Measurements from ENCODE around the gene CMTM7.
"Not testable (repeated sequence)": the region's sequence is repeated elsewhere in the genome, so short reads cannot be mapped to it uniquely, and the experiment has no call there.

Gene CMTM7

DNA sequence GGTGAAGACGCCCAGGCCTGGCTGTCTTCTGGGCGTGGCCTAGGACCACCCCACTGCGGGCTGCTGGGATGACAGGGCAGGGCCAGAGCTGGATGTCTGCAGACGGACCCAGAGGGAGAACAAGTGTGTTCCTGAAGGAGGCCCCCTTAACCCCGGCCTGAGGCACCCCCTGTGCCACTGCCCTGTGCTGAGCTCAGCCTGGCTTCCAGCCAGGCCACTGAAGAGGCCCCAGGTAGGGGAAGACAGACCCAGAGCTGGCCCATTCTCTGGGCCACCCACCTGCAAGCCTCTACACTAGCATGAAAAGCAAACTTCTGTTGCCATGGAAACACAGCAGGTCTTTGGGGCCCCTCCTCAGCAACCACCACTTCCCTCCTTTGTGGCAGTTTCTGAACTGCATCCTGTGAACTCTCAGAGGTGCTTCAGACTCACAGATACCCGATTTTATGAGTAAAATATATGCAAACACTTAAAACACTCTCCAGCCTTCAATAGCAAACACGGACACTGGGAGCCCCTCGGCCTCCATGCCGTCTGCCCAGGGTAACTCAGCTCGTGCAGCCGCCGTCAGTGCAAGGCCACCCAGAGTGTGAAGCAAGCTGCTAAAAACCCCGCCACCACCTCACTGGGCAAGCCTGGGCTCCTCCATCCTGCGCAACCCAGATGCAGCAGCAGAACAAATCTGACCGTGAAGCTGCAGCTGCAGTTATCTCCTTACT lies 68.5 kb downstream of the CMTM7 start:
- peak; percentile 23 for DNase-seq (ENCODE audit: low read depth, low spot score)

DNA sequence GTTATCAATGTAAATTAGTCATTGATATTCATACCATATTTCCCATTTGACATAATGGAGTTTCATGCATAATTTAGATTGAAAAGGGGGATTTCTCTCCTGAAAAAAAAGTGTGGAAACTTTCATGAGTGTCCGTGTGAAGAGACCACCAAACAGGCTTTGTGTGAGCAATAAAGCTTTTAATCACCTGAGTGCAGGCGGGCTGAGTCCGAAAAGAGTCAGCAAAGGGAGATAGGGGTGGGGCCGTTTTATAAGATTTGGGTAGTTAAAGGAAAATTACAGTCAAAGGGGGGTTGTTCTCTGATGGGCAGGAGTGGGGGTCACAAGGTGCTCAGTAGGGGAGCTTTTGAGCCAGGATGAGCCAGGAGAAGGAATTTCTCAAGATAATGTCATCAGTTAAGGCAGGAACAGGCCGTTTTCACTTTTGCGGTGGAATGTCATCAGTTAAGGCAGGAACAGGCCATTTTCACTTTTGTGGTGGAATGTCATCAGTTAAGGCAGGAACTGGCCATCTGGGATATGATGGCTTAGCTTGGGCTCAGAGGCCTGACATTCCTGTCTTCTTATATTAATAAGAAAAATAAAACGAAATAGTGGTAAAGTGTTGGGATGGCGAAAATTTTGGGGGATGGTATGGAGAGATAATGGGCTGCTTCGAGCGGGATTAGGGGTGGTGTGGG lies 69.3 kb downstream of the CMTM7 start:
- not testable (repeated sequence) for DNase-seq (ENCODE audit: low read depth, low spot score)

DNA sequence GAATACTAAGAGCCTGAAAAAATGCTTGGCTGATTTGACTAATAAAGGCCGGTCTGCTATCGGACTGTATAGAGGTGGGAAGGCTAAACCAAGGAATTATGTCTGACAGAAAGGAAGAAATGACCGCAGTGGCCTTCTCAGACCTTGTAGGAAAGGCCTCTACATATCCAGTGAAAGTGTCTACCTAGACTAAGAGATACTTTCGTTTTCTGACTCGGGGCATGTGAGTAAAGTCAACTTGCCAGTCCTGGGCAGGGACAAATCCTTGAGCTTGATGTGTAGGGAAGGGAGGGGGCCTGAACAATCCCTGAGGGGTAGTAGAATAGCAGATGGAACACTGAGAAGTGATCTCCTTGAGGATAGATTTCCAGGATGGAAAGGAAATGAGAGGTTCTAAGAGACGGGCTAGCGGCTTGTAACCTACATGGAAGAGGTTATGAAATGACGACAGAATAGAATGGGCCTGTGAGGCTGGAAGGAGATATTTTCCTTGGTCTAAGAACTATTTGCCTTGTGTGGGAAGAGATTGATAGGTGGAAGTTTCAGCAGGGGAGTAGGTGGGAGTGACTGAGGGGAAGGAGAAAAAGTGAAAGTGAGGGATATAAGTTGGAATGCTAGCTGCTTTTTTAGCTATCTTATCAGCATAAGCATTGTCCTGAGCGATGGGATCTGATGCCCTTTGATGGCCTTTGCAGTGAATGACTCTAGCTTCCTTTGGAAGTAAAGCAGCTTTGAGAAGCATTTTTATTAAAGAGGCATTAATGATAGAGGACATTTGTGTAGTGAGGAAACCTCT lies 70.7 kb downstream of the CMTM7 start:
- not testable (repeated sequence) for DNase-seq (ENCODE audit: low read depth, low spot score)

DNA sequence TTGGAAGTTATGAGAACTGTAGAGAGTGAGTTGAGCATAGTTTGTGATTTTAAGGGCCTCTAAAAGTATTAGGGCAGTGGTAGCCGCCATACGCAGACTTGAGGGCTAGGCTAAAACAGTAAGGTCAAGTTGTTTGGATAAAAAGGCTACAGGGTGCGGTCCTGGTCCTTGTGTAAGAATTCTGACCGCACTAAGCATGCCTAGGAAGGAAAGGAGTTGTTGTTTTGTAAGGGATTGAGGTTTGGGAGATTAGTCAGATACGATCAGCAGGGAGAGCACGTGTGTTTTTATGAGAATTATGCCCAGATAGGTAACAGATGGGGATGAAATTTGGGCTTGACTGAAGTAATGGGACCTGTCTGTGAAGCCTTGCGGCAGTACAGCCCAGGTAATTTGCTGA lies 71.8 kb downstream of the CMTM7 start:
- not testable (repeated sequence) for DNase-seq (ENCODE audit: low read depth, low spot score)

DNA sequence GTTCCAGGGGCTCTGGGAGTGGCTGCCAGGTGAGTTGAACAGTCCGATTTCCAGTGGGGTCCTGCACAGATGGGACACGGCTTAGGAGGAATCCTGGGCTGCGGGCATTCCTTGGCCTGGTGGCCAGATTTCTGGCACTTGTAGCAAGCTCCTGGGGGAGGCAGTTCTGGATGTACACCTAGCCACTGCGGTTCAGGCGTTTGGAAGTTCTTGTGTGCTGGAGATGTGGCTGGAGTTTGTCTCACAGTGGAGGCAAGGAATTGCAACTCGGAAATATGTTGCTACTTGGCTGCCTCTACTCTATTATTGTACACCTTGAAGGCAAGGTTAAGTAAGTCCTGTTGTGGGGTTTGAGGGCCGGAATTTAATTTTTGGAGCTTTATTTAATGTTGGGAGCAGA lies 73.1 kb downstream of the CMTM7 start:
- not testable (repeated sequence) for DNase-seq (ENCODE audit: low read depth, low spot score)

DNA sequence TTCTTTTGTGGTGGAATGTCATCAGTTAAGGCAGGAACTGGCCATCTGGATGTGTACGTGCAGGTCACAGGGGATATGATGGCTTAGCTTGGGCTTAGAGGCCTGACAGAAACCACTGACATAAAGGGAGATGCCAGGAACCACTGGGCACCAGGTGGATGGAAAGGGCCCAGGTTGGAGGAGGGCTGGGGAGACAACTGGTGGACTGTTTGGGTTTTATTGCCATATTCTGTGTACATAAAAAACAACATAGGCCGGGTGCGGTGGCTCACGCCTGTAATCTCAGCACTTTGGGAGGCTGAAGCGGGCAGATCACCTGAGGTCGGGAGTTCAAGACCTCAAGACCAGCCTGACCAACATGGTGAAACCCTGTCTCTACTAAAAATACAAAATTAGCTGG lies 75.2 kb downstream of the CMTM7 start:
- DNase-seq (ENCODE audit: low read depth, low spot score) = not testable (repeated sequence)

DNA sequence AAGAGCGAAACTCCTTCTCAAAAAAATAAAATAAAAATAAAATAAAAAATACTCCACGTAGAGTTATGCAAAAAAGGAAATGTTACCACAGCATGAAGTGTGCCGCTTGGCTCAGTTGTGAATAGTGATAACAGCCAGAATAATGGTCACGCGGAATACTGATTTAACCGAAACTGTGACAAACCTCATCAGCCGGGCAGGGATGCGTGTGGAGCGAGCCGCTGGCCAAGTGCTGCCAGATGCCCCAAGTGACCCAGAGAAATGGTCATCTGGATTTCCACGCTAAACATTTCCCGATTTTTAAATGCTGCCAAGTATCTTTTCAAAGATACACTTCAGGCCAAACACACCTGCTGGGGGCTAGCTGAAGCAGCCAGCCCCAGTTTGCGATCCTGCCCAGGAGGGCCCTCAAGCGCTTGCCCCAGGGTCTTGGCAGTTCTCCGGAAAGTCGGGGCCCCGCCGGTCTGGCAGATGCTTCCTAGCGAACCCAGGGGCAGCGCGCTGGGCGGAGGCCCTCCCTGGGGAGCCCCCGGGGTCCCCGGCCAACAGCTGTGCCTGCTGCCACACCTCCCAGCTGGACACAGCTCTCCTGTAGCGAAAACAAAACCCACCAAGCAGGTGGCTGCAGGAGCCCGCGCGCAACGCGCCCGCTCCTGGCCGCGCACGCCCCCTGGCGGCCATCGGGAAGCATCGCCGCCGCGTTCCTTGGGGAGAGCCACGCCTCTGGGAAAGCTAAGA lies 75.8 kb downstream of the CMTM7 start:
- DNase-seq (ENCODE audit: low read depth, low spot score) = peak; percentile 91

DNA sequence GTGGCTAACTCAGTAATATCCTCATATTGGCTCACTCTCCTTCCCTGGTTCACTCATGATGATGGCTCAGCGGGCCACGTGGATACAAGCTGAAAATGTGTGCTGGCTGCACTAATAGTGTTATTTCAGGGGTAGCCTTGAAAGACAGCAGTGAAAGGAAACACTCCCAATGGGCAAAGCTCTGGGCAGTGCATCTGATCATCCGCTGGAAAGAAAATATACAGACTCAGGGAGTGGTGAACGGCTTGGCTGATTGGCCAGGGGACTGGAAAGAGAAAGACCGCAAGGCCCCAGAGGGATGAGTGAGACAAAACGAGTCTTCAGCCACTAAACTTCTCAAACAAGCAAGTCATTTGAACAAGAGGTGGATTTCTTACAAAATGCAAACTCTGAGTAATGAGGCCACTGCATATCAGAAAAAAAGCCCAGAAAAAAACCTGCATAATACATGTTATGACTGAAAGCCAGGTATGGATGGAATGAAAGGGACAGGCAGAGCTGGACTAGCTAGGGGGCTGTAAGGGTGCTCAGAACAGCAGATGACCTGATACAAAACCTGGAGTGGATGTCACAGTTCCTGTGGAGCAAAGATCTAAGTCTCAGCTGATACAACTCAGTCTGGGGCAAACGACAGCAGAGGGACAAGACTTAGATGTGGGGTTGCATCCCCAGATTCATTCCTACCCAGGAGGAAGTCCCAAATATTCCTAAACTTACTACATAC lies 77.7 kb downstream of the CMTM7 start:
- no peak for DNase-seq (ENCODE audit: low read depth, low spot score)

DNA sequence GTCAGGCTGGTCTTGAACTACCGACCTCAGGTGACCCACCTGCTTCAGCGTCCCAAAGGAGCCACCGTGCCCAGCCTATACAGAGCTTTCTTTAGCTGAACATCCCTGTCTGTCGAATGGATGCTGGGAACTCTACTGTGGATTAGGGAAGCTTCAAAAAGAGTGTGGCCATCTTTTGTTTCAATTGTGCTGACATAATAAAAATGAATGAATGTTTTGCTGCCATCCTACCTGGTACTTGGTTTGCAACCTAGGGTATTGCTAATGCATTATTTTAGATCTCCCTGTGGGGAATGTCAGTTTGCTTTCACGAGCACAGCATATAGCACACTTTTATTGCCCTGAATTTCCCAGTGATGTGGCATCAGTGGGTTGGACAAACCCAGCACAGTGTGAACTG lies 78.7 kb downstream of the CMTM7 start:
- no peak for DNase-seq (ENCODE audit: low read depth, low spot score)

DNA sequence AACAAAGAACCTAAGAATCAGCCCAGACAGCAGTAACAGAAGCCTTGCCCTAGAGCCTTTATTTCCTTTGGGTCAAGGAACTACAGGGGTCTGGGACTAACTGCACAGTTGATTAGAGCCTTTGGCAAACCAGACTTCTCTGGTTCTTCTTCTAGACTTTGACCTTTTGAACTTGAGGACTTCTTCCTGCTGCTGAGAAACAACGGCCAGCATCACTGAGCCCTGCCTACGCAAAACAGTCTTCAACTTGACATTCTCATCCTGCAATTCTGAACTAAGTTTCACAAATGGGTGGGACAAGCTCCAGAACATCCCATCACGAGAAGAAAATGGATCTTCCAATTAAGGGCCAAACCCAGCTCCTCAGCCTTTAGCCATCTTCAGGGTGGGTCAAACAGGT lies 79.6 kb downstream of the CMTM7 start:
- no peak for DNase-seq (ENCODE audit: low read depth, low spot score)

DNA sequence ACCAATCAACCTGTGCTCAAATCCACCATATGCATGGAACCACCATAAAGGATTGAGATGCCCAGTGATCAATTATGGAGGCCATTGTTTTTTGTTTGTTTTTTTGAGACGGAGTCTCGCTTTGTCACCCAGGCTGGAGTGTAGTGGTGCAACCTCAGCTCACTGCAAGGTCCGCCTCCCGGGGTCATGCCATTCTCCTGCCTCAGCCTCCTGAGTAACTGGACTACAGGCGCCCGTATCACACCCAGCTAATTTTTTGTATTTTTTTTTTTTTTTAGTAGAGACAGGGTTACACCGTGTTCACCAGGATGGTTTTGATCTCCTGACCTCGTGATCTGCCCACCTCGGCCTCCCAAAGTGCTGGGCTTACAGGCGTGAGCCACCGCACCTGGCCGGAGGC lies 80.5 kb downstream of the CMTM7 start:
- not testable (repeated sequence) for DNase-seq (ENCODE audit: low read depth, low spot score)

DNA sequence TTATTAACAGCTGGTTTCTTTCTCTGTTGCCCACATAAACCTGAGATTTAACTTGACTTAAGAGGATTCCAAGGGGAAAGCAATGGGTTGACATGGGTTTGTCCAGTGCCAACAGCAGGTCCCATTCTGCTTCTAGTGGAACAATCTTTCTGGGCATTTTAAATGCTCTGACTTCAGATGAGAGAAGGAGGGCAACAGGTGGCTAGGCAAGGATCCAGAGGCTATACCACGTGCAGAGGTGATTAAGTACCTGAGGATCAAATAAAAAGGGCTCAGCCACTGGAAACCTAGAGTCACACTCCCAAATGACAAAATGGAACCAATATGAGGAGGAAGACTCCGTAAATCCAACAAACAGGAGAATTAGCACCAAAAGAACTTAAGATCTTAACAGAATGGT lies 82.5 kb downstream of the CMTM7 start:
- no peak for DNase-seq (ENCODE audit: low read depth, low spot score)

DNA sequence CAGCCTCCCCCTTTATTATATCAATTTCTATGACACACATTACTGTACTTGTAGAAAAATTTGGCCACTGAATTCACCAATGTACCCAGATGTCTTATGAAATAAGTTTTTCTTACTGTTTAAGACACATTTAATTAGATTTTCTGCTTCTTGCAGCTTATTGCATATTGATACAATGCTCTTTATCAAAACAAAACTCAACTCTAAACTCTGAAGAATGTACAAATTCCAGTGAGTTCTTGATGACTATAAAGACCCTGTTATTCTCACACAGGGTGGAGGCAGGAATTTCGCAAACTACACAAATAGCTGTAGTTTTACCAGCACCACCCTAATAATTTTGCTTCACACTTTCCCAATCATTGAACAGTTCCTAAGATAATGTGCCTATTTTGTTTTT lies 89.0 kb downstream of the CMTM7 start:
- DNase-seq (ENCODE audit: low read depth, low spot score) = no peak

DNA sequence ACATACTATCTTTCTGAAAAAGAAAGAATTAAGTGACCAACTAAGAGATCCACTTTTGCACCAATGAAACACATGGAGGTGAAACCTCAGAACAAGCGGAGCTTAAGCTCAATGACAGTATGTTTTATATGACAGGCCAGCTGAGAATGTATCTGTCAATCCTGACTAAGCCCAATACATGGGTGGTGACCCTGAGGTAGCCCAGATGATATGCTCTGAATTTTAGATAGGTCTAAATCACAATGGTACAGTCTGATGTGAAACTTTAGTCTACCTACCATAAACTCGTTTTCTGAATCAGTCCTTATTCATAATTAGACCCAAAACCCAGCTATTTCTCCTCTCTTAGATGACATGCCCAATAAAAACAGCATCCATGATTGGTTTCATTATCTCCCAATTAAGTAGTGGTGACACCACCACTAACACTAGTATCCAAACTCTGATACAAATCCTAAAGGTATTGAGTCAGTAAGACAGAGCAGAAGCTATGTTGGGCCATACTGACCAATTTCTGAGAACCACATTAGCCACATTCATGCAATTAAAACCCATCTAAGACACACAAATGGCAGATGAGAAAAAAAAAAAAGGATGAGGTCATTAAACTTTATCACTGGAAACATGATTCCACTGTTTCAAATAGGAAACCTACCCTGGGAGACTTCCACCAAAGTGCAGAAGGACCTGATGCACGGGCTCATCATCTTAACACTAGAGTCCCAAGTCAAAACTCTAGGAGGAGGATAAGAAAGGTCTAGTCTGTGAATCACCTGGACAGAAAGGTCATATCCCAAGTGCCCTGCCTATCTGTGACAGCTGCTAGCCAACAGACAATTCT lies 90.4 kb downstream of the CMTM7 start:
- DNase-seq (ENCODE audit: low read depth, low spot score) = no peak

DNA sequence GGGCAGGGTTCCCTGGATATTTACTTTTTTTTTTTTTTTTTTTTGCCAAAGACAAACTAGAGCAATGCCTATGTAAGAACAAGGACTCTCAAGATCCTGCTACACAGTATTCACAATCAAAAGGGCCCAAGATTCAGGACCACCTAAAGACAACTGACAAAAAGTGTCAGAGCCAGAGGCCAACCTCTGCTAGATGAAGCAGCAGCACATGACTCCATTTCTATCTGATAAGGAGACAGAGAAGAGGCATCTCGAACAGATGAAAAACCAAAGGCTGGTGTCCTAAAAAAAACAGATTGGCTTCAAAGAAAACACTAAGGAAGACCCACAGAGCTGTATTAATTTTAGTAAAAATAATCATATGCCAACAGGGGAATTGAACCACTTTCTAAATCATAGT lies 91.0 kb downstream of the CMTM7 start:
- no peak for DNase-seq (ENCODE audit: low read depth, low spot score)

DNA sequence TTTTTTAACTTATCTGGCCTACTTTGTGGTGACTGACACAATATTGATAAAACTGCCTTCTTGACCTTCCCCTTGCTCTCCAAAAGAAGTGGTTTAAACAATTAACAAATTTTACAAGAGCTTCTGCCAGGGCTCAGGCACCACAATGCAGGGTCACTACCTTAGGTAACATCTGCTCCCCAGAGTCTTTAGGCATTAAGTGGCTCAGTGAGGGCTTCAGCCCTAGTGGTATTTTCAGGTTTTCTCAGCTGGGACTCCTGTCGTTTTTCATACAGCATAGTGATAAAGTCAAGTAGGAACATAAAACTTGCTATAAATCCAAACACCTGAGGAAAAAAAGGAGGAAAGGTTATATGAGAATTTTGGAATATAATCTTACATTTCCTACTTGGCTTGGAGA lies 92.1 kb downstream of the CMTM7 start:
- no peak for DNase-seq (ENCODE audit: low read depth, low spot score)

DNA sequence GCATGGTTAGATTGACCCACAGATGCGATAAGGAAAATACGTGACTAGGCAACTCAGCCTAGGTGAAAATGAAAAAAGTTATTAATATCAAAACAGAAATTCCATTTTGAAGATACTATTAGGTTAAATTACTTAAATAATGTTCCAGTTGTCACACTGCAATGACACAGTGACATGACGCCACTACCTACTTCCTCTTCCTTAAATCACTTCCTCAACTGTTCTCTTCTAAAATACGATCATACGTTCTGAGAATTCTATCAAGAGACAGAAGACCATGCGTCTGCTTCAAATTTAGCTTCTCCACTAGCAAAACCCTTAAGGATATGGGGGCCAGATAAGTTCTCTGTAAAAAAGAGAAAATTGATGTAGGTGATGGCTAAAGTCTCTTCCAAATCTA lies 92.8 kb downstream of the CMTM7 start:
- no peak for DNase-seq (ENCODE audit: low read depth, low spot score)

DNA sequence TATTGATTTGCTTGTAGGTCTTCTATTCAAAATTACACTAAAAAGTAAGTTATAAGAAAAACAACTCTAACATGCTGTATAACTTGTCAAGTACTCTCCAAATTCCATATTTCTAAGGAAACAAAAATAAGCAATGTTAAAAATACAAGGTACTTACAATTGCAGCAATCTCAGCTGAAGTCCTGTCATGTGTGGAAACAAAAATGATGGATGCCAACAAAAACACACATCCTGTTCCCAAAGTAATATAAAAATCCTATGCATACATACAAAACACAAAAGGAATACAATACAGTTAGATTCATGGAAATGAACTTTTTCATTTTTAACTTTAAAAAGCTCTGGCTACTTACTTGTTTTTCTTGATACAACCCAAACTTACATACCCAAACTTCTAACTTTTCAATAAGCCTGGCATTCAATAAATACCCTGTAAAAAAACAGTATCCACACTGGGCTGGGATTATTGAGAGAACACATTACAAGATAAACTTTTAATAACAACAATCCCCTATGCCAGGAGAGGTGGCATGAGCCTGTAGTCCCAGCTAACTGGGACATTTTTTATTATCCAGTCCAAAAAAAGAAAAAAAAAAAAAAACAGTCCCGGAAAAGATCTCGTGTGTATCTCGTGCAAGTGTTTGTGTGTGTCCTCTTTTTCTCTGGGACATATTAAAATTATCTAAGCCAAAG lies 96.3 kb downstream of the CMTM7 start:
- no peak for DNase-seq (ENCODE audit: low read depth, low spot score)

DNA sequence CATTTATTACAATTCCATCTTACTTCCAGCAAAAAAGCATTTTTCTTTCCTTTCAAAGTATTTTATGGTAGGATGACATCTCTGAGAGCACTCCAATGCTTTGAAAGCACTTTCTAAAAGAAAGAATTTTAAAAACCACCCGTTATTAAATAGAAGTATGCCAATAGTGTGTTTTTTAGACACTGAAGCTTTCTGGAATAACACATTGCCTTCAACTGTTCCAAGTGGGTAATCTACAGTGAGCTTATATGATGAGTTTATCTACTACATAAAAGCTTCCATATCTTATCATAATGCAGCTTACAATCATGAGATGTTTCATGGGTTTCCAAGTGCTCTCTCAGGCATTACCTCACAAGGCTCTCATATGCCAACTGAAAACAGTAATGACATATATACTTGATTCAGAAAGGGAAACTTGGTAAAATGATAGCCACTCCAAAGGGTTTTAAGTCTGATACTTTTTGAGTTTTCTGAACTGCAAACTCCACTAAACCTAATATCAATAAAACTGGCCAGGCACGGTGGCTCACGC lies 96.9 kb downstream of the CMTM7 start:
- DNase-seq (ENCODE audit: low read depth, low spot score) = no peak

Measured in astrocyte of the hippocampus (primary cell).